Body of pancreas (tissue), 4 donors: Measurements from ENCODE around the gene CHST1.

Source experiments
- CTCF ChIP-seq, 7 experiments: fragments of 450-650 bp in 4 of 7; fragments of 200-600 bp in 3 of 7; sonication (generic) in 3 of 7; IDR thresholded peaks; one replicate each; pipeline ENCODE4 v1.5.1; 2016 to 2019; ENCODE audit warnings: antibody characterized with exemption in 7 of 7
- POLR2A ChIP-seq, 3 donors: fragments of 450-650 bp; IDR thresholded peaks; one replicate each; pipeline ENCODE4 v1.6.1; 2016; ENCODE audit warnings: antibody characterized with exemption in 3 of 3, mild to moderate bottlenecking in 2 of 3

GRCh38 chr11:45665206-45665932 is at the start of gene CHST1:
- TF ChIP-seq CTCF (IDR thresholded peaks at IDR 0.05) (no peak), POLR2A (IDR thresholded peaks at IDR 0.05) (no peak)
